Measurements from ENCODE around the gene PNPLA5.

Gene PNPLA5

DNA sequence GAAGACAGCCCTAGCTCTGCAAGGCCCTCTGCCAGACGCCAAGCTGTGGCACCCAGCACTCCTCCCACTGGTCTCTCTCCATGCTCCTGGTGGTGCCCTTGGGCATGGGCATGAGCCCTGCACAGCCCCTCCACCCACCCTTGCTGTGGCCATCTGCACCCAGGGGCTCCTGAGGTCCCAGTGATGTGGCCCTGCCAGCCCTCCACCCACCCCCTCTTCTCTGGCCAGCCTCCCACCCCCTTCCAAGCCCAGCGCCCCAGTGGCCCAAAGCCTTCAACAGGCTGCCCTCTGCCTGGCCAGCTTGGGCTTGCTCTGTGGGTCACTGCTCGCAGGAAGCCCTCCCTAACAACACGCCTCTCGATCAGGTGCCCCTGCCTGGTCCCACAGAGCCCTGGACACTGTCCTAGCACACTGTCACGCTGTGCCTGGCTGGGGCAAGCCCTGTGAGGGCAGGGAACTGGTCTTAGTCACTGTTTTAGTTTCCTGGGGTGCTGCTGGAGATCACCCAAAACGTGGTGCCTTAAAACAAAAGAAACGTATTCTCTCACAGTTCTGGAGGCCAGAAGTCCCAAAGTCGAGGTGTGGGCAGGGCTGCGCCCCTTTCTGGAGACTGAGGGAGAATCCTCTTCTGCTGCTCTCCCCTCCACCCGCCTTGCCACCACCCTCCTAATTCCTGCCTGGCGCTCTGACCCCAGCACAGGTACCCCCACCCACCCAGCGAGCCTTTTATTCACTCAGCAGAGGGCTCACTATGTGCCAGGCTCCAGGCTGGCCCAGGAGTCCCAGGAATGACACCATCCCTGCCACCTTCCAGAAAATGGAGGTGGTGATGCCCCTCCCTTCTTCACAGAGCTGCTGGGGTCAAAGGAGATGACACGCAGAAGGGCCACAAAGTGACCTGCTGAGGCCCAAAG, 44.2 kb downstream of the PNPLA5 start:
- no peak for DNase-seq (ENCODE audit: low spot score)
- in situ Hi-C loops (cut with MboI; ENCODE audit: low sequenced_read_pairs, unreplicated experiment) = no loop called here
- TF ChIP-seq, protein P1, sequence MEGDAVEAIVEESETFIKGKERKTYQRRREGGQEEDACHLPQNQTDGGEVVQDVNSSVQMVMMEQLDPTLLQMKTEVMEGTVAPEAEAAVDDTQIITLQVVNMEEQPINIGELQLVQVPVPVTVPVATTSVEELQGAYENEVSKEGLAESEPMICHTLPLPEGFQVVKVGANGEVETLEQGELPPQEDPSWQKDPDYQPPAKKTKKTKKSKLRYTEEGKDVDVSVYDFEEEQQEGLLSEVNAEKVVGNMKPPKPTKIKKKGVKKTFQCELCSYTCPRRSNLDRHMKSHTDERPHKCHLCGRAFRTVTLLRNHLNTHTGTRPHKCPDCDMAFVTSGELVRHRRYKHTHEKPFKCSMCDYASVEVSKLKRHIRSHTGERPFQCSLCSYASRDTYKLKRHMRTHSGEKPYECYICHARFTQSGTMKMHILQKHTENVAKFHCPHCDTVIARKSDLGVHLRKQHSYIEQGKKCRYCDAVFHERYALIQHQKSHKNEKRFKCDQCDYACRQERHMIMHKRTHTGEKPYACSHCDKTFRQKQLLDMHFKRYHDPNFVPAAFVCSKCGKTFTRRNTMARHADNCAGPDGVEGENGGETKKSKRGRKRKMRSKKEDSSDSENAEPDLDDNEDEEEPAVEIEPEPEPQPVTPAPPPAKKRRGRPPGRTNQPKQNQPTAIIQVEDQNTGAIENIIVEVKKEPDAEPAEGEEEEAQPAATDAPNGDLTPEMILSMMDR (IDR thresholded peaks at IDR 0.05; ENCODE audit: borderline replicate concordance, control extremely low read depth, extremely low read depth, insufficient read depth, missing control alignments) = no peak

DNA sequence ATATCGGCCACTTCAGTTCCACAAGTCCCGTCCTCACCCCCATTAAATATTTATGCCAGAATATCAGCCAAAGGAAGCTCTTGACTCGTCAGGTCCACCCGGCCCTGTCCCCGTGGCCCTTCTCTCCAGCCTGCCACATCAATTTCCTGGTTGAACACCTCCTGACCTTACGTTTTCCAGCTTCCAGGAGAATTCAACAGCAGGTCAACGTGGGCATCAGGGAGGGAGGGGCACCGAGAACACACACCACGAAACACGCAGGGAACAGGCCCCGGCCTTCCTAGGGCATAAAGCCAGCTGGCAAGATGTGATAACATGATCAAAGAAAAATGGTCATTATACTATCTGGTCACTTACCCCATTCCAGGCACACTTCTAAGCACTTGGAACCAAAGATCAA, 44.8 kb downstream of the PNPLA5 start:
- TF ChIP-seq, protein P1 (IDR thresholded peaks at IDR 0.05; ENCODE audit: borderline replicate concordance, control extremely low read depth, extremely low read depth, insufficient read depth, missing control alignments) = no peak
- no peak for DNase-seq (ENCODE audit: low spot score)
- in situ Hi-C loops (cut with MboI; ENCODE audit: low sequenced_read_pairs, unreplicated experiment) = no loop called here

DNA sequence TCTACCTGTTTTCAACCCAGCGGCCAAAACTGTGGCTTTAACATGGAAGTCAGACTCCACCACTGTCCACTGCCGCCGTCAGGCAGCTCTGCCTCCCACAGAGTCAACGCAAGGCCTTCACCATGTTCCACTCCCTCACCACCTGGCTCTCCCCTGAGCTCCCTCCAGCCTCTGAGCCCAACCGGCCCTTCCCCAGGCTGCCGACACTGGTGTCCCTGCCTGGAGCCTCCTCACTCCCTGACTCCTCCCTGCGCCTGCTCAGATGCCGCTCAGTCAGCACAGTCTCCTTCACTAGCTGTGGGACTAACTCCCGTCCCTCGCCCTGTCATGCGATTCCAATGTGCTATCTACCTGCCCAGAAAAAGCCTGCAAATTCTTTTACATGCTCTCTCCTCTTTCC, 45.8 kb downstream of the PNPLA5 start:
- TF ChIP-seq, protein P1 (IDR thresholded peaks at IDR 0.05; ENCODE audit: borderline replicate concordance, control extremely low read depth, extremely low read depth, insufficient read depth, missing control alignments) = no peak
- in situ Hi-C loops (cut with MboI; ENCODE audit: low sequenced_read_pairs, unreplicated experiment) = no loop called here
- no peak for DNase-seq (ENCODE audit: low spot score)

DNA sequence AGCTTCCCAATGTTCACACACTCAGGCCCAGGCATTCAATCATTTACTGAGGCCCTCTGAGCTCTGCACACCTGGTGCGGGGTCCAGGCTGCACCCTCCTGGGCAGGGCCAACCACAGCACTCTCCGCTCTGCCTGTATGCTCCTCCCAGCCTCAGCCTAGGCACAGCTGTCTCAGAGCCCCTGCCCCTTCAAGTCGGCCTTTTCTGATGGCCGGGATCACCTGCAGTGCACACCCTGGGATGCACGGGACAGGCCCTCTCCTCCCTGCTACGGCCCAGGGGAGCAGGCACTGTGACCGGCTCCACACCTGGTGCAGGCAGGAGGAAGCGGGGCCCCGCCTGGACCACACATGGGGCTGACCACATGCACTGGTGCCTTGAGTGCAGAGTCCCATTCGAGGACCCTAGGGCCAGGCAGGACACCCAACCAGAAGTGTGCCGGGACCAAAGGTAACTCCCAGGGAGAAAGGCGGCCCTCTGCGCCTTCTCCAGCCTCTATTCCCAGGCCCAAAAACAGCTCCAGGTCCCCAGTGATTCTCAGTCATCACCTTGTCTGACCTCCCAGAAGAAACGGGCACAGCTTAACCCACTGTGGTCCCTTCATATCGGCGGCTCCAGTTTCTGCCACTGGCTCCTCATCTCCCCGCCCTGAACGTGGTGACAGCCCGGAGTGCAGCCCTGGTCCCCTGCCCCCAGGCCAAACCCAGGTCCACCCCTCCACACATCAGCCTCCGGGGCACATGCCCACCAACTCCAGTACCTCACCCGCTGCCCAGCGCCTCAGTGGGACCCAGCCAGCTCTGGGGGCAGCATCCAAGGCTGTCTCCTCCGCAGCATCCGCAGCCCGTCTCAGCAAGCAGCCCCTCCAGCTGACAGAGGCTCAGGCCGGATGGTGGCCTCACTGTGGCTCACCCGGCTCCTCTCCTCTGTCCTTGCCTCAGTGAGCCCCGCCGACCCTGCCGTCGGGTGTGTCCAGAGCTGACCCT, 47.0 kb downstream of the PNPLA5 start:
- in situ Hi-C loops (cut with MboI; ENCODE audit: low sequenced_read_pairs, unreplicated experiment) = no loop called here
- DNase-seq (ENCODE audit: low spot score) = no peak
- TF ChIP-seq, protein P1 (IDR thresholded peaks at IDR 0.05; ENCODE audit: borderline replicate concordance, control extremely low read depth, extremely low read depth, insufficient read depth, missing control alignments) = no peak

DNA sequence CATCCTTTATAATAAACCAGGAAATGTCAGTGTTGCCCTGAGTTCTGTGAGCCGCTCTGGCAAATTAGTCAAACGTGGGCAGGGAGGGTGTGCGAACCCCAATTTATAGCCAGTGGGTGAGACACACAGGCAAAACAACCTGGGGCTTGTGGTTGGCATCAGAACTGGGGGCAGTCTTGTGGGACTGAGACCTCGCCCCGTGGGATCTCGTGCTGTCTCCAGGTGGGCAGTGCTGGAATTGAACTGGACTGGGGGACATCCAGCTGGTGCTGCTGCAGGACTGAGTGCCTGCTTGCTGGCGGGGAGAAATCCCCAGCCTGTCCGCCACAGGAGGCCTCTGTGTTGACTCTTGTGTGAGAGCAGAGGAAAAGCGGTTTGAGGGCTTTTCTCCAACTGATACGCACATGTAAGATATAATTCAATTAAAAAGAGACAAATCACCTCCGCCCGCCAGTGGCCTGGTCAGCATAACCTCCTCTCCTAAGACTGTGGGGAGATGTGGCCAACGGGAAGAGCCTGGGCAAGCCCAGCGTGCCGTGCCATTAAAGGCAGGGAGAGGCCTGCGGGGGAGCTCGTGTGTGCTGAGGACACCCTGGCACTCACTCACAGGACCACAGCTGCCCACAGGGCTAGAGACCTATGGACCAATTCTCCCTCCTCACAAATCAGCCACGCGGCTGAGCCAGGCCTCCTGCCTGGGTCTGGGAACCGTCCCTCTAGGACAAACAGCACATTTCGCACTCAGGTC, 47.9 kb downstream of the PNPLA5 start:
- TF ChIP-seq, protein P1 (IDR thresholded peaks at IDR 0.05; ENCODE audit: borderline replicate concordance, control extremely low read depth, extremely low read depth, insufficient read depth, missing control alignments) = no peak
- no peak for DNase-seq (ENCODE audit: low spot score)
- in situ Hi-C loops (cut with MboI; ENCODE audit: low sequenced_read_pairs, unreplicated experiment) = no loop called here

DNA sequence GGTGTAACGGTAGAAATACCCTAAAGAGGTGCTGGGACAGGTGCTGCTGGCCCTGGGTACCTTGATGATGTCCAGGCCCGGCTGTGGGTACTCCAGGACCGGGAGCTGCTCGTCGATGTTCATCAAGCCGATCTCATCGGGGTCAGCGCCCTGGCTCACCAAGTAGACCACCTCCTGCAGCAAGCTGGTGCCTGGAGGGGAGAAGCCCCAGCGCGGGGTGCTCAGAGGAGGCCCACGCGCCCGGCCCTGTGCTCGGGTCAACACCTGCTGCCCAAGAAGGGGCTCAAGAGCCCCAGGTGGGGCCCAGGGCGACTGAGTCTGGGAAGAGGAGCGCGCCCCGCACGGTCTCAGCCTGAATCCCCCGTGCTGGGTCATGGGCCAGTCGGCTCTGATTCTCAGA, 50.1 kb downstream of the PNPLA5 start:
- in situ Hi-C loops (cut with MboI; ENCODE audit: low sequenced_read_pairs, unreplicated experiment) = no loop called here
- TF ChIP-seq, protein P1 (IDR thresholded peaks at IDR 0.05; ENCODE audit: borderline replicate concordance, control extremely low read depth, extremely low read depth, insufficient read depth, missing control alignments) = no peak
- DNase-seq (ENCODE audit: low spot score) = no peak

All from GM13976 (cell line).